GM23248 (cell line): Measurements from ENCODE around the gene PDLIM7. TPM values are rescaled to one million over a fixed set of nuclear protein-coding genes. Genes with fewer than 3 reads are reported as not detected.

ENCODE experiments used
- DNase-seq: peaks from one replicate; pipeline ENCODE4 v3.0.0-alpha.2; 2015
- H2AFZ ChIP-seq: fragments of 200-600 bp; sonication (generic); 2 replicates; pipeline ENCODE4 v1.6.1; 2016; ENCODE audit warnings: antibody characterized with exemption
- H3F3A ChIP-seq: fragments of 200-600 bp; sonication (generic); 2 replicates; pipeline ENCODE4 v1.6.1; 2016; ENCODE audit warnings: mild to moderate bottlenecking, antibody characterized with exemption, mixed run types; ENCODE audit not compliant: insufficient read depth
- H3K27ac ChIP-seq: fragments of 200-600 bp; sonication (generic); 2 replicates; pipeline ENCODE4 v1.5.1; 2016; ENCODE audit warnings: mild to moderate bottlenecking
- H3K27me3 ChIP-seq: fragments of 200-600 bp; sonication (generic); replicated peaks from 2 replicates; pipeline ENCODE4 v1.6.1; 2016; ENCODE audit warnings: mild to moderate bottlenecking; ENCODE audit not compliant: insufficient read depth
- H3K36me3 ChIP-seq: fragments of 200-600 bp; sonication (generic); 2 replicates; pipeline ENCODE4 v1.6.1; 2016; ENCODE audit warnings: low read depth, mild to moderate bottlenecking
- H3K4me1 ChIP-seq: fragments of 200-600 bp; sonication (generic); 2 replicates; pipeline ENCODE4 v1.6.1; 2016; ENCODE audit warnings: mild to moderate bottlenecking; ENCODE audit not compliant: insufficient read depth
- H3K4me2 ChIP-seq: fragments of 200-600 bp; sonication (generic); one replicate; pipeline ENCODE4 v1.6.1; 2016; ENCODE audit warnings: mild to moderate bottlenecking; ENCODE audit not compliant: unreplicated experiment
- H3K4me3 ChIP-seq: fragments of 200-600 bp; sonication (generic); 2 replicates; pipeline ENCODE4 v1.5.1; 2016; ENCODE audit warnings: mild to moderate bottlenecking
- H3K79me2 ChIP-seq: fragments of 200-600 bp; sonication (generic); 2 replicates; pipeline ENCODE4 v1.6.1; 2016; ENCODE audit warnings: mild to moderate bottlenecking; ENCODE audit not compliant: insufficient read depth
- H3K9ac ChIP-seq: fragments of 200-600 bp; sonication (generic); 2 replicates; pipeline ENCODE4 v1.6.1; 2016; ENCODE audit warnings: mild to moderate bottlenecking
- H3K9me2 ChIP-seq: fragments of 200-600 bp; sonication (generic); 2 replicates; pipeline ENCODE4 v1.6.1; 2016; ENCODE audit warnings: mixed run types, mild to moderate bottlenecking, moderate library complexity; ENCODE audit not compliant: insufficient read depth
- H3K9me3 ChIP-seq: fragments of 200-600 bp; sonication (generic); one replicate; pipeline ENCODE4 v1.6.1; 2017; ENCODE audit warnings: low read depth
- H4K20me1 ChIP-seq: fragments of 200-600 bp; sonication (generic); 2 replicates; pipeline ENCODE4 v1.6.0; 2016; ENCODE audit not compliant: insufficient read depth
- EZH2 ChIP-seq: fragments of 200-600 bp; sonication (generic); IDR thresholded peaks from 2 replicates; pipeline ENCODE4 v1.6.1; 2018; ENCODE audit warnings: antibody characterized with exemption, mild to moderate bottlenecking; ENCODE audit not compliant: insufficient read depth, poor library complexity, severe bottlenecking
- EZH2phosphoT487 ChIP-seq: fragments of 200-600 bp; sonication (generic); IDR thresholded peaks from 2 replicates; pipeline ENCODE4 v1.6.1; 2018; ENCODE audit warnings: antibody characterized with exemption, moderate library complexity, mild to moderate bottlenecking, low read depth; ENCODE audit not compliant: insufficient read depth
- WGBS, 2 experiments: methylation state at CpG; one replicate each; pipeline ENCODE4 v1.1.6; 2015 to 2017; ENCODE audit warnings: low lambda C conversion rate in 2 of 2, low coverage in 1 of 2; ENCODE audit errors: missing lambda C conversion rate in 2 of 2; 5-methylcytosine and 5-hydroxymethylcytosine counted together
- in situ Hi-C: fragments of 300-500 bp; cut with MboI; formaldehyde crosslinking; loops from 2 replicates; pipeline ENCODE4 v1.15.0; 2020
- polyA plus RNA-seq: library from polyadenylated mRNA; unstranded; fragments of >200 nt; fragmentation: Nextera tagmentation; extraction: Ambion mirVana; gene quantifications from 2 replicates; pipeline ENCODE4 v1.2.1, GENCODE V29; 2016
- total RNA-seq: library from RNA; depleted of rRNA; stranded (reverse); fragments of >200 nt; shearing (Covaris generic); gene quantifications from 2 replicates; pipeline ENCODE4 v1.2.3, GENCODE V29; 2014

Gene PDLIM7
- total and polyA plus RNA-seq, 2 experiments from 2014 or later = 320 to 556 TPM

- peaks cover 9% of the 10 kb centered on the region; the same call in 1 of the 2 replicates for H3K4me1 ChIP-seq
- in situ Hi-C loops = no loop called here
- peaks cover 11% of the 10 kb centered on the region; the same call in 1 of the 2 replicates for H3F3A ChIP-seq
- no peaks in the 10 kb centered on the region for H3K36me3 ChIP-seq
- no peak overlapping the region for H3K9ac ChIP-seq
- no peaks in the 10 kb centered on the region for H3K9me3 ChIP-seq
- no peak overlapping the region for H3K4me2 ChIP-seq
- H3K27me3 ChIP-seq = no peaks in the 10 kb centered on the region
- H4K20me1 ChIP-seq = no peaks in the 10 kb centered on the region
- TF ChIP-seq EZH2phosphoT487 = no peak
- TF ChIP-seq EZH2 = no peak
- H3K27ac ChIP-seq = no peak overlapping the region
- 85 to 87% methylated on average over 19 to 20 of the region's 20 CpGs for WGBS, 2 experiments
- no peaks in the 10 kb centered on the region for H3K9me2 ChIP-seq
- DNase-seq = no peak
- no peaks in the 10 kb centered on the region for H3K79me2 ChIP-seq
- no peak overlapping the region for H2AFZ ChIP-seq
- H3K4me3 ChIP-seq = no peak overlapping the region
Observed at GRCh38 chr5:177442066-177442826, 55.2 kb downstream of the PDLIM7 start.

- Histone ChIP-seq H3K4me2 (no peak overlapping the region), H3K27me3 (no peaks in the 10 kb centered on the region), H3K4me3 (no peak overlapping the region), H3K4me1 (peaks cover 8% of the 10 kb centered on the region; the same call in 1 of the 2 replicates), H4K20me1 (no peaks in the 10 kb centered on the region), H2AFZ (no peak overlapping the region), H3K9me2 (no peaks in the 10 kb centered on the region), H3K79me2 (no peaks in the 10 kb centered on the region), H3K36me3 (no peaks in the 10 kb centered on the region; the same call in 1 of the 2 replicates), H3K9ac (no peak overlapping the region), H3K9me3 (no peaks in the 10 kb centered on the region), H3F3A (peaks cover 11% of the 10 kb centered on the region; the same call in 1 of the 2 replicates), H3K27ac (no peak overlapping the region)
- no peak for DNase-seq
- 87 to 89% methylated on average over 19 to 23 of the region's 26 CpGs for WGBS, 2 experiments
- in situ Hi-C loops = no loop called here
- no peak for TF ChIP-seq EZH2phosphoT487
Observed at GRCh38 chr5:177440990-177441780, 56.2 kb downstream of the PDLIM7 start.

- in situ Hi-C loops = no loop called here
- Histone ChIP-seq H4K20me1 (no peaks in the 10 kb centered on the region), H2AFZ (no peak overlapping the region), H3K9ac (no peak overlapping the region), H3K27me3 (no peaks in the 10 kb centered on the region), H3K4me1 (peaks cover under 1% of the 10 kb centered on the region; the same call in 1 of the 2 replicates), H3F3A (peaks cover 5% of the 10 kb centered on the region; the same call in 1 of the 2 replicates), H3K4me2 (no peak overlapping the region), H3K79me2 (no peaks in the 10 kb centered on the region), H3K36me3 (no peaks in the 10 kb centered on the region; the same call in 1 of the 2 replicates), H3K4me3 (no peak overlapping the region), H3K9me3 (no peaks in the 10 kb centered on the region), H3K27ac (no peak overlapping the region), H3K9me2 (no peaks in the 10 kb centered on the region)
- DNase-seq = no peak
- TF ChIP-seq EZH2 (no peak), EZH2phosphoT487 (no peak)
- WGBS, 2 experiments = 88% methylated on average over 23 to 24 of the region's 24 CpGs
Observed at GRCh38 chr5:177440211-177440989, 57.0 kb downstream of the PDLIM7 start.

- H3K79me2 ChIP-seq = no peaks in the 10 kb centered on the region
- H3K27ac ChIP-seq = no peak overlapping the region
- H3K4me2 ChIP-seq = no peak overlapping the region
- no peaks in the 10 kb centered on the region; the same call in 1 of the 2 replicates for H3K36me3 ChIP-seq
- DNase-seq = no peak
- no peak overlapping the region for H3K9ac ChIP-seq
- H3K4me3 ChIP-seq = no peak overlapping the region
- WGBS, 2 experiments = 97 to 100% methylated on average over 4 of the region's 4 CpGs
- H3K4me1 ChIP-seq = no peaks in the 10 kb centered on the region
- no peak overlapping the region for H2AFZ ChIP-seq
- no peaks in the 10 kb centered on the region for H4K20me1 ChIP-seq
- in situ Hi-C loops = no loop called here
- H3K9me3 ChIP-seq = no peaks in the 10 kb centered on the region
- no peaks in the 10 kb centered on the region; the same call in 1 of the 2 replicates for H3F3A ChIP-seq
- H3K27me3 ChIP-seq = no peaks in the 10 kb centered on the region
- no peak for TF ChIP-seq EZH2phosphoT487
- no peak for TF ChIP-seq EZH2
- H3K9me2 ChIP-seq = no peaks in the 10 kb centered on the region
Observed at GRCh38 chr5:177439518-177440053, 57.8 kb downstream of the PDLIM7 start.
